ENCODE data around the gene USPL1.

GRCh38 chr13:30647824-30648521 lies 30.3 kb downstream of the USPL1 start:
- TF ChIP-seq CTCF (IDR thresholded peaks at IDR 0.05) = no peak
- no peak for TF ChIP-seq POLR2A (IDR thresholded peaks at IDR 0.05)
- no peak for TF ChIP-seq POLR2AphosphoS5 (IDR thresholded peaks at IDR 0.05)
- no peak for TF ChIP-seq EP300 (IDR thresholded peaks at IDR 0.05)
